Ectodermal cell (in vitro differentiated cells): ENCODE data around the gene CLCNKA.
"Not testable (repeated sequence)": the region's sequence is repeated elsewhere in the genome, so short reads cannot be mapped to it uniquely, and the experiment has no call there.

ENCODE experiments used
- H3K27ac ChIP-seq: 2 replicates; pipeline ENCODE4 v1.7.0; 2013; ENCODE audit warnings: mild to moderate bottlenecking, low read depth, low read length; ENCODE audit not compliant: insufficient read depth, poor library complexity, severe bottlenecking
- H3K27me3 ChIP-seq: 2 replicates; pipeline ENCODE4 v1.7.0; 2013; ENCODE audit warnings: mild to moderate bottlenecking, low read length; ENCODE audit not compliant: insufficient read depth, control insufficient read depth, poor library complexity, severe bottlenecking
- H3K36me3 ChIP-seq: one replicate; pipeline ENCODE4 v1.7.0; 2013; ENCODE audit warnings: low read length; ENCODE audit not compliant: control insufficient read depth, insufficient read depth
- H3K4me1 ChIP-seq: one replicate; pipeline ENCODE4 v1.7.0; 2013; ENCODE audit warnings: low read length; ENCODE audit not compliant: control insufficient read depth, insufficient read depth
- H3K4me3 ChIP-seq: 2 replicates; pipeline ENCODE4 v1.7.0; 2013; ENCODE audit warnings: low read depth, low read length, control low read depth; ENCODE audit not compliant: insufficient read depth
- H3K9me3 ChIP-seq: 2 replicates; pipeline ENCODE4 v1.7.0; 2013; ENCODE audit warnings: mild to moderate bottlenecking, low read length, moderate library complexity; ENCODE audit not compliant: control insufficient read depth
- WGBS, 2 experiments: methylation state at CpG; one replicate each; pipeline ENCODE4 v1.1.7; 2013; ENCODE audit warnings: missing lambda C conversion rate in 2 of 2; 5-methylcytosine and 5-hydroxymethylcytosine counted together

The CLCNKA gene

DNA sequence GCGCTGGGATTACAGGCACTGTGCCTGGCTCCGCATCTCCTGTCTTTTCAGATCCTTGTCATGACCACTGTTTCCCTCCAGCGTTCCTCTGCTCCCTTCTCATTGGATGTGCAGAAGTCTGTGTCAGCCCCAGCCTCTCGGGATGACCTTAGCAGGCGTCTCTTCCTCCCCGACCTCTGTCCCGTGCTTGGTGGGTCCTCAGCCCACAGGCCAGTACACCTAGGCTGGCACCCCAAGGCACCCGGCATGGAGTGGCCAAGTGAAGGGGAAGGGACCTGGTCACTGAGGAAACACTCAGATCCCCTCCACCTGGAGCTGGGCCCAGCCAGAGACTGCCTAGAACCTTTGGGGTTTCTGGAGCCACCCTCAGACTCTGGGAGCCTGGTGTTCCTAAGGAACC is 19.4 kb downstream of the CLCNKA start:
- Histone ChIP-seq H3K36me3 (no peaks in the 10 kb centered on the region), H3K4me3 (no peak overlapping the region), H3K4me1 (no peaks in the 10 kb centered on the region), H3K27ac (no peak overlapping the region), H3K9me3 (no peaks in the 10 kb centered on the region), H3K27me3 (no peaks in the 10 kb centered on the region)
- 87 to 88% methylated on average over 8 of the region's 8 CpGs for WGBS, 2 experiments

DNA sequence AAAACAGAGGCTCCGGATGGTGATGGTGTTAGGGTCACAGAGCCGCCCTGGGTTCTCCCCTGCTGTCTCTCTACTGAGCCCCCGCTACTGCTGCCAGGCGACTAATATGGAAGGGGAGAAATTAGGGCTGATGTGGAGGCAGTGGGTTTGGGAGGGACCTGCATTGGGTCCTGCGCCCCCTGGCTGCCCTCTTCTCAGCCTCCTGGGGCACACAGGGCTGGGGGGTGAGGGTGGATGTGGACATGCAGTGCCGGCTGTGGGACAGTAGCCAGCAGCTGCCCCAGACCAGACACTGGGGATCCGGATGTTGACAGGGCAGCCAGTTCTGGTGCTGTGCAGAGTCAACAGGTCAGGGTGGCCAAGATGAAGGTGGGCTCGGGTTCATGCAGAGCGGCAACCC is 20.3 kb downstream of the CLCNKA start:
- no peak overlapping the region for H3K27ac ChIP-seq
- no peaks in the 10 kb centered on the region for H3K9me3 ChIP-seq
- H3K4me3 ChIP-seq: no peak overlapping the region
- no peaks in the 10 kb centered on the region for H3K4me1 ChIP-seq
- WGBS, 2 experiments: 90 to 92% methylated on average over 9 of the region's 9 CpGs
- H3K36me3 ChIP-seq: no peaks in the 10 kb centered on the region
- H3K27me3 ChIP-seq: no peaks in the 10 kb centered on the region

DNA sequence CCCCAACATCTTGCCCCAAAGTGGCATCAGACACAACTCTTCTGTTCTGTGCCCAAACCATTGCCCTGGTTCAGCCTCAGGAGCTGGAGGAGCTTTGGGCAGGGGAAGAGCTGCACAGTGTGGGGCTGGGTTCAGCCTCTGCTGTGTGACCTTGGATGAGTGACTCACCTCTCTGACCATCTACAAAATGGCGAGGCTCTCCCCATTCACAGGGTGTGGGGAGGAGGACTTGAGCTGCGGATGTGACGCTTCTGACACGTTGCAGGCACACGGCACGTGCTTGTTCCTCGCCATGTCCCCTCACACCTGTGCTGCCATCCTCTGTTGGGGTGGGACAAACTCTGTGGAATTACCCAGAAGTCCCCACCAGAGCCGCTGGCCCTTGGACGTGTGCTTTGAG is 20.8 kb downstream of the CLCNKA start:
- H3K9me3 ChIP-seq, H3K36me3 ChIP-seq, H3K4me3 ChIP-seq, H3K4me1 ChIP-seq, H3K27me3 ChIP-seq, H3K27ac ChIP-seq: not testable (repeated sequence)
- 88 to 90% methylated on average over 8 to 9 of the region's 9 CpGs for WGBS, 2 experiments

DNA sequence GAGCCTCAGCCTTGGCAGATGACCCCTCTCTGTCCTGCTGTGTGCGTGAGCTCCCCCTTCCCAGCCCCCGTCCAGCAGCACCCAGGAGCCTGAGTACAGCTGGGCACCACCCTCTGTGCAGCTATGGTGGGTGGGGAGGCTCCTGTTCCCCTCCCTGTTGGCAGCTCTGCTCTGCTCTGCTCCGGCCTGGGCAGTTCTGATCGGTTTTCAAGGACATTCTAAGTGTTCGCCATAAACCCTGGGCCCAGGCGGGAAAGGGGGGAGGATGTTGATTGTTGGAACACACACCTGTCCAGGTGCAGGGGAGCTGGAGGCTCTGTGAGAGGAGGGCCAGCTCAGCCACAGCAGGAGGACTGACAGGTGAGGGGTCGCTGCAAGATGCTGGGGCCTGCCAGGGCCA is 21.7 kb downstream of the CLCNKA start, which contains the start of gene CLCNKB:
Gene CLCNKB (plus strand): TSS at position 262 of the 400 bp plus-strand sequence. CDS start 711 bp downstream, outside the sequence.
- H3K27me3 ChIP-seq: peaks cover 4% of the 10 kb centered on the region

DNA sequence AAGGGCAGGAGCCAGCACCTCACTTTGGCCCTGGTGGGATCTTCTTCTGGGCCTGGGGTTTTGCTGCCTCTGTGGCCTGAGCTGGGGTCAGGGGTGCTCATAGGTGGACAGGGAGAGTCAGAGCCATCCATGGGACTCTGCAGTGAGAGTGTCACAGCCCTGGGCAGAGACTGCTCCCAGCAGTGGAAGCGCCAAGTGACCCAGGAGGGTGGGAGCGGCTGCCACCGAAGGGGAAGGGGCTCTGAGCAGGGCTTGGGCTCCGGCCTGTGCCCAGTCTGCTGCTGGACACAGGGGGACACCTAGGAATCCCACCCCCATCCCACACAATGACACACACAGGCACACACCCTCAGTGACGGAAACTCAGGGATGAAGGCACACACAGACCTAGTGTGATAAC is 22.1 kb downstream of the CLCNKA start:
- no peaks in the 10 kb centered on the region for H3K36me3 ChIP-seq
- 92 to 94% methylated on average over 5 of the region's 5 CpGs for WGBS, 2 experiments
- no peak overlapping the region for H3K4me3 ChIP-seq
- H3K9me3 ChIP-seq: no peaks in the 10 kb centered on the region
- peaks cover 4% of the 10 kb centered on the region for H3K27me3 ChIP-seq
- no peak overlapping the region for H3K27ac ChIP-seq
- peaks cover 2% of the 10 kb centered on the region for H3K4me1 ChIP-seq

More for the DNA sequence above, 21.7 kb downstream of the CLCNKA start, which contains the start of gene CLCNKB:
- no peak within 1 kb of the TSS for H3K27ac ChIP-seq
- no peaks in the 10 kb centered on the region for H3K4me1 ChIP-seq
- 88 to 92% methylated on average over 7 of the region's 7 CpGs for WGBS, 2 experiments
- no peaks in the 10 kb centered on the region for H3K36me3 ChIP-seq
- no peak within 1 kb of the TSS for H3K4me3 ChIP-seq
- H3K9me3 ChIP-seq: no peaks in the 10 kb centered on the region

DNA sequence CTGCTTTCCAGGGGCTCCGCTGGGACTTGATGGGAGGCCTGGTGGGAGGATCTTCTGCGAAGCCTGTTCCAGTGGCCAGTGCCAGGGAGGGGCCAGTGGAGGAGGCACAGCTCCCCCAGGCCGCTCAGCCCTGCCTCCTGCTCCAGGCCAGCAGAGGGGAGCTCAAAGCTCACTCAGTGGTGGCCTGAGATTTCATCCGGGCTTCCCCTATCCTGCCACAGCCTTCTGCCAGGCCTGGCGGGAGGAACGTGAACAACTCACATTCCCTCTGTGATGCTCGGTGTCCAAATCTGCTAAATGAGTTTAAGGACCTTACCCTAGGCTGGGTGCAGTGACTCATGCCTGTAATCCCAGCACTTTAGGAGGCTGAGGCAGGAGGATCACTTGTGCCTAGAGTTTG is 25.0 kb downstream of the CLCNKA start:
- WGBS, 2 experiments: 75 to 77% methylated on average over 7 of the region's 7 CpGs

DNA sequence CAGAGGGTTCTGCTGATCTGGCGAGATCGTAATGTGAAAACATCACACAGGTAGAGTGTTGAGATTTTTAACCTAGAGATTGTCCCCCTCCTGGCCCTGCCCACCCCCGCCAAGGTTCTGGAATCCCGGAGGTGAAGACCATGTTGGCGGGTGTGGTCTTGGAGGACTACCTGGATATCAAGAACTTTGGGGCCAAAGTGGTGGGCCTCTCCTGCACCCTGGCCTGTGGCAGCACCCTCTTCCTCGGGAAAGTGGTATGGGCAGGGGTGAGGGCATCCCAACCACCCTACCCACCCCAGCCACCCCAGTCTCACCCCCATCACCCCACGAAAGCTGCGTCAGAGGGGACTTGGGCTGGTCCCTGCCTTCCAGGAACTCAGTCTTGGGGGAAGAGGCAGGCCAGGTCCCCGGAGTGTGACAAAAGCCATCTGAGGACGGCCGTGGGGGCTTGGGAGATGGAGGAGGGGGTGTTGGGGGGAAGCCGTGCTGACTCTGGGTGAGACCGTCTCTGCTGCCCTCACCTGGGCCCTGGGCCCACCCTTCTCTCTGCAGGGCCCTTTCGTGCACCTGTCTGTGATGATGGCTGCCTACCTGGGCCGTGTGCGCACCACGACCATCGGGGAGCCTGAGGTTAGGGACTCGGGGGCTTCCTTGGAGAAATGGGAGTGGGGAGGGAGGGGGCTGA is 26.1 kb downstream of the CLCNKA start:
- Histone ChIP-seq H3K4me1 (peaks cover 15% of the 10 kb centered on the region), H3K4me3 (no peak overlapping the region), H3K9me3 (no peaks in the 10 kb centered on the region), H3K27me3 (peaks cover 4% of the 10 kb centered on the region), H3K36me3 (no peaks in the 10 kb centered on the region), H3K27ac (no peak overlapping the region)
- 62 to 73% methylated on average over 15 to 18 of the region's 19 CpGs for WGBS, 2 experiments

More for the DNA sequence above, 25.0 kb downstream of the CLCNKA start:
- H3K4me3 ChIP-seq: no peak overlapping the region
- no peak overlapping the region for H3K27ac ChIP-seq
- no peaks in the 10 kb centered on the region for H3K9me3 ChIP-seq
- peaks cover 4% of the 10 kb centered on the region for H3K27me3 ChIP-seq
- H3K36me3 ChIP-seq: no peaks in the 10 kb centered on the region
- peaks cover 15% of the 10 kb centered on the region for H3K4me1 ChIP-seq

DNA sequence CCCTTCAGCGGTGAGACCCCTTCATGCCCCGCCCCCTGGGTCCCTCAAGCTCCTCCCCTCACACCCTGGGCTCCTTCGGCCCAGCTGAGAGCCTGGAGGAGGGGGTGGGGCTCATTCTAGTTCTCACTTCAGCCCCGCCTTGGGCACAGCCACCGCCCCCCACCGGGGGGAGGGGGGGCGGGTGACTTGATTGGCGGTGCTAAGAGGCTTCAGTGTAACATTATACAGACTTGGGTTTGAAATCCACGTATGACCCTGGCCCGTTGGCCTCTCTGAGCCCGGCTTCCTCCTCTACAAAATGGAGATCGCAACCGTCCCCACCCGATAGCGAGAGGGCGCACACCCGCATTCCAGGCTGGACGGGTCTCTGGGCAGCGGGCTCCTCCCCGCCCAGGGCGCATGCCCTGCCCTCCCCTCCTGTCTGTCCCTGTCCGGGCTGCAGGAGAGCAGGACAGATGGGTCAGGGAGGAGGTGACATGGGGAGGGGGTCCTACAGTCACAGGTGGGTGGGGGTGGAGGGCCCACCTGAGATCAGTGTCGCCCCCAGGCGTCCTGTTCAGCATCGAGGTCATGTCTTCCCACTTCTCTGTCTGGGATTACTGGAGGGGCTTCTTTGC is 26.8 kb downstream of the CLCNKA start:
- peaks cover 4% of the 10 kb centered on the region for H3K27me3 ChIP-seq
- H3K9me3 ChIP-seq: no peaks in the 10 kb centered on the region
- WGBS, 2 experiments: 3 to 4% methylated on average over 25 of the region's 25 CpGs
- peaks cover 15% of the 10 kb centered on the region for H3K4me1 ChIP-seq
- no peaks in the 10 kb centered on the region for H3K36me3 ChIP-seq
- peak overlapping the region; percentile 49 for H3K4me3 ChIP-seq
- H3K27ac ChIP-seq: peak overlapping the region; percentile 44

DNA sequence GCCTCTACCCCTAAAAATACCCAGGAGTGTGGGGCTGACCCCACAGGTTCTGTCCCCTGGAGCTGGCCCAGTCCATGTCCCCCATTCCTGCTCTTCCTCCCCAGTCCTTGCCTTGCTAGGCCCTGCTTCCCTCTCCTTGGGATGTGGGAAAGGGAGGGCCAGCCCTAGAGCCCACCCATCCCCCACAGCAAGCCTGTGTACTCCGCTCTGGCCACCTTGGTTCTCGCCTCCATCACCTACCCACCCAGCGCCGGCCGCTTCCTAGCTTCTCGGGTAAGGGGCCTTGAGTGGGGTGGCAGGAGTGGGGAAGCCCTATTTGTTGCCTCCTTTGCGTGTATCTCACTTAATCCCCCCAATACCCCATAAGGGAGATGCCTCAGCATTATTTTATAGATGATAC is 28.5 kb downstream of the CLCNKA start:
- 69 to 73% methylated on average over 7 of the region's 7 CpGs for WGBS, 2 experiments
- H3K27ac ChIP-seq: no peak overlapping the region
- peaks cover 15% of the 10 kb centered on the region for H3K4me1 ChIP-seq
- peaks cover 4% of the 10 kb centered on the region for H3K27me3 ChIP-seq
- H3K9me3 ChIP-seq: no peaks in the 10 kb centered on the region
- H3K36me3 ChIP-seq: no peaks in the 10 kb centered on the region
- H3K4me3 ChIP-seq: no peak overlapping the region

DNA sequence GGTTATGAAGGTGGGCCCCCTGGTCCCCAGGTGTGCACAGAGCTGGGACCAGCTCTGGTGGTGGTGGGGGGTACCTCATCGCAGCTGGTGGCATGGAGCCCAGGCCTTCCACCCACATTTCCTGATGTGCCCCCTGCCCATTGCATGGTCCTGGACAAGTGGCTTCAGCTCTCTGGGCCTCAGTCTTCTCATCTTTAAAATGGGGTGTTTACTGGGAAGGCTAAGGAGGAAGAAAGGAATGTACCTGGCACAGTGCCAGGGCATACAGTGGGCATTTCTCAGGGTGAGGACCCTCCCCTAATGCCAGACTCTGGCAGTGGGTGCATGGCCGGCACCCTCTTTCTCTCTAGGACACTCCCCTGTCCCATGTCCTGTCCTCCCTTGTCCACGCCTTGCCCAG is 29.2 kb downstream of the CLCNKA start:
- 92 to 93% methylated on average over 3 of the region's 3 CpGs for WGBS, 2 experiments
- Histone ChIP-seq H3K4me1 (peaks cover 15% of the 10 kb centered on the region), H3K36me3 (no peaks in the 10 kb centered on the region), H3K4me3 (no peak overlapping the region), H3K9me3 (no peaks in the 10 kb centered on the region), H3K27me3 (peaks cover 4% of the 10 kb centered on the region), H3K27ac (no peak overlapping the region)
